Nephron progenitor cell (in vitro differentiated cells): Measurements from ENCODE around the gene FOLR3.
"Not testable (repeated sequence)": the region's sequence is repeated elsewhere in the genome, so short reads cannot be mapped to it uniquely, and the experiment has no call there.

Source experiments
- DNase-seq: peaks from one replicate; pipeline ENCODE4 v3.0.0; 2021
- H3K27ac Mint-ChIP-seq: 2 replicates; pipeline ENCODE4 v1.8.0; 2021; ENCODE audit warnings: mild to moderate bottlenecking, moderate library complexity, mixed read lengths
- H3K27me3 Mint-ChIP-seq: 2 replicates; pipeline ENCODE4 v1.8.0; 2021; ENCODE audit warnings: mild to moderate bottlenecking, low read depth, mixed read lengths; ENCODE audit not compliant: poor library complexity
- H3K36me3 Mint-ChIP-seq: 2 replicates; pipeline ENCODE4 v1.8.0; 2021; ENCODE audit warnings: low read depth, mixed read lengths
- H3K4me1 Mint-ChIP-seq: 2 replicates; pipeline ENCODE4 v1.8.0; 2021; ENCODE audit warnings: mixed read lengths
- H3K4me3 Mint-ChIP-seq: 2 replicates; pipeline ENCODE4 v1.8.0; 2021; ENCODE audit warnings: mild to moderate bottlenecking, moderate library complexity, mixed read lengths
- H3K9me3 Mint-ChIP-seq: 2 replicates; pipeline ENCODE4 v1.8.0; 2021; ENCODE audit warnings: mild to moderate bottlenecking, moderate library complexity, mixed read lengths
- TF ChIP-seq, protein P1 (sequence below): fragments of 200-600 bp; sonication (generic); IDR thresholded peaks from 2 replicates; pipeline ENCODE4 v1.5.0; 2021; ENCODE audit warnings: antibody characterized with exemption

Gene FOLR3

DNA sequence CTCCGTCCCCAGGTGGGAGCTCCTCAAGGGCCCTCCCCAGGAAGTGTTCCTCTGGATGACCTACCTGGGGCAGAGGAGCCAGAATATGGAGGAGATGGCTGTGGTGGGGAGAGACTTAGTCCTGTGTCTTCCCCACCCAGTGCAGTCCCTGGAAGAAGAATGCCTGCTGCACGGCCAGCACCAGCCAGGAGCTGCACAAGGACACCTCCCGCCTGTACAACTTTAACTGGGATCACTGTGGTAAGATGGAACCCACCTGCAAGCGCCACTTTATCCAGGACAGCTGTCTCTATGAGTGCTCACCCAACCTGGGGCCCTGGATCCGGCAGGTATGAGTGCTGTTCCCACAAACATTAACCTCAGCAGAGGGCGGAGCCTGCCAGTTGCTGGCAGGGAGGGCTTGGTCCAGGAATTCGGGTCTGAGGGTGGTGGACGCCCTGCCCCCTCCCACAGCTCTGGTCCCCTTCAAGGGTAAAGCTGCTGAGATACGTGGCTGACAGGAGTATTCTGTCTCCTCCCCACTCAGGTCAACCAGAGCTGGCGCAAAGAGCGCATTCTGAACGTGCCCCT, 3.4 kb downstream of the FOLR3 start:
- DNase-seq = no peak
- Mint-ChIP-seq H3K4me1 (no peaks in the 10 kb centered on the region), H3K27ac (no peak overlapping the region), H3K27me3 (peaks cover 28% of the 10 kb centered on the region), H3K36me3 (no peaks in the 10 kb centered on the region), H3K9me3 (no peaks in the 10 kb centered on the region), H3K4me3 (no peak overlapping the region)
- TF ChIP-seq, protein P1, sequence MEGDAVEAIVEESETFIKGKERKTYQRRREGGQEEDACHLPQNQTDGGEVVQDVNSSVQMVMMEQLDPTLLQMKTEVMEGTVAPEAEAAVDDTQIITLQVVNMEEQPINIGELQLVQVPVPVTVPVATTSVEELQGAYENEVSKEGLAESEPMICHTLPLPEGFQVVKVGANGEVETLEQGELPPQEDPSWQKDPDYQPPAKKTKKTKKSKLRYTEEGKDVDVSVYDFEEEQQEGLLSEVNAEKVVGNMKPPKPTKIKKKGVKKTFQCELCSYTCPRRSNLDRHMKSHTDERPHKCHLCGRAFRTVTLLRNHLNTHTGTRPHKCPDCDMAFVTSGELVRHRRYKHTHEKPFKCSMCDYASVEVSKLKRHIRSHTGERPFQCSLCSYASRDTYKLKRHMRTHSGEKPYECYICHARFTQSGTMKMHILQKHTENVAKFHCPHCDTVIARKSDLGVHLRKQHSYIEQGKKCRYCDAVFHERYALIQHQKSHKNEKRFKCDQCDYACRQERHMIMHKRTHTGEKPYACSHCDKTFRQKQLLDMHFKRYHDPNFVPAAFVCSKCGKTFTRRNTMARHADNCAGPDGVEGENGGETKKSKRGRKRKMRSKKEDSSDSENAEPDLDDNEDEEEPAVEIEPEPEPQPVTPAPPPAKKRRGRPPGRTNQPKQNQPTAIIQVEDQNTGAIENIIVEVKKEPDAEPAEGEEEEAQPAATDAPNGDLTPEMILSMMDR = no peak

DNA sequence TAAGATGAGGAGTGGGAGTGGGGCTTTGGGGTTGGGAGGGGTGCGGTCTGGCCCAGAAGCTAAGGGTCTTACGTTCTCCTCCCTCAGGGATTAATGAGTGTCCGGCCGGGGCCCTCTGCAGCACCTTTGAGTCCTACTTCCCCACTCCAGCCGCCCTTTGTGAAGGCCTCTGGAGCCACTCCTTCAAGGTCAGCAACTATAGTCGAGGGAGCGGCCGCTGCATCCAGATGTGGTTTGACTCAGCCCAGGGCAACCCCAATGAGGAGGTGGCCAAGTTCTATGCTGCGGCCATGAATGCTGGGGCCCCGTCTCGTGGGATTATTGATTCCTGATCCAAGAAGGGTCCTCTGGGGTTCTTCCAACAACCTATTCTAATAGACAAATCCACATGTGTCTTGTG, 4.0 kb downstream of the FOLR3 start:
- H3K36me3 Mint-ChIP-seq = no peaks in the 10 kb centered on the region
- H3K4me3 Mint-ChIP-seq = no peak overlapping the region
- no peaks in the 10 kb centered on the region for H3K4me1 Mint-ChIP-seq
- H3K27ac Mint-ChIP-seq = no peak overlapping the region
- TF ChIP-seq, protein P1 = no peak
- H3K9me3 Mint-ChIP-seq = no peaks in the 10 kb centered on the region
- H3K27me3 Mint-ChIP-seq = peaks cover 26% of the 10 kb centered on the region
- DNase-seq = no peak

DNA sequence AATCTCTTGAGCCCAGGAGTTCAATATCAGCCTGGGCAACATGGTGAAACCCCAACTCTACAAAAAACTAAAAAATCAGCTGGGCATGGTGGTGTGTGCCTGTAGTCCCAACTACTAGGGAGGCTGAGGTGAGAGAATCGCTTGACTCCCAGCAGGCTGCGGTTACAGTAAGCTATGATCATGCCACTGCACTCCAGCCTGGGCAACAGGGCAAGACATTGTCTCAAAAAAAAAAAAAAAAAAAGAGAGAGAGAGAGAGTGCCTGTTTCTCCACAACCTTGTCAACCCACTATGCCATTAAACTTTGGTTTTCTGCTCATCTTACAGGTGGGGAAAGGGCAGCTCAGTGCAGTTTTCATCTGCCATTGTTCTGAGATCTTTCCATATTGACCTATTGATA, 5.1 kb downstream of the FOLR3 start:
- Mint-ChIP-seq H3K9me3 (no peaks in the 10 kb centered on the region), H3K4me3 (no peak overlapping the region)
- DNase-seq = no peak

DNA sequence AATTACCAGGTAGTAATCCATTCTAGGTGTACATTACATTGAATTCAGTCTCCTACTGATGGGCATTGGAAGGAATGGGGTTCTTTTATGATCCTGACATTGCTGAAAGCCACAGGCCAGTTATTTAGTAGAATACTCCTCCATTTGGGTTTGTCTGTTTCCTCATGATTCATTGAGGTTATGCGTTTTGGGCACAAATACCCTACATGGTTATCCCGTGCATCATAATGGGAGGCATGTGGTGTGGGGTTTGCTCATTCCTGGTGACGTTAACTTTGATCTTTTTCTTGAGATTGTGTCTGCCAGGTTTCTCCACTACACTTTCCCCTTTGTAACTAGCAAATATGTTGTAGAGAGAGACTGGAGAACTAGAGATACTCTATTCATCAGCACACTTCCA, 5.5 kb downstream of the FOLR3 start:
- peaks cover 18% of the 10 kb centered on the region for H3K27me3 Mint-ChIP-seq

More for the DNA sequence above, 5.1 kb downstream of the FOLR3 start:
- Mint-ChIP-seq H3K4me1 (no peaks in the 10 kb centered on the region), H3K36me3 (no peaks in the 10 kb centered on the region), H3K27ac (no peak overlapping the region), H3K27me3 (peaks cover 21% of the 10 kb centered on the region)
- TF ChIP-seq, protein P1 = no peak

DNA sequence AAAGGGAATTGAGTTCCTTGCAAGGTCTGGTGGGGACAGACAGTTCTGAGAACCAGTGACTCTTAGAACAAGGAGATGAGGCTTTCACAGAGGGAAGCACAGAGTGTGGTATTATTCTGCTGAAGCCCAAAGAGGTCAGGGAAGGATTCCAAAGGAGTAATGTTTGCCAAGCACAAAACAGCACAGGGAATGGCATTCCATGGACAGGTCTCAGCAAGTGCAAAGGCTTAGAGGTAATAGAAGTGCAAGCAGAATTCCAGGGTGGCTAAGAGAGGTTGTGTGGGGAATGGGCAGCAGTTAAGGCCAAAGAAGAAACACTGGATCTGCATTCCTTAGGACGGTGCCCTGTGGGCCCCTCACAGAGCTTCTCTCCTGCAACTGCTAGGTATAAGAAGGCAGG, 6.6 kb downstream of the FOLR3 start:
- peaks cover 13% of the 10 kb centered on the region for H3K27me3 Mint-ChIP-seq
- DNase-seq, H3K9me3 Mint-ChIP-seq, H3K4me1 Mint-ChIP-seq, H3K27ac Mint-ChIP-seq, H3K4me3 Mint-ChIP-seq, H3K36me3 Mint-ChIP-seq: not testable (repeated sequence)

More for the DNA sequence above, 5.5 kb downstream of the FOLR3 start:
- H3K36me3 Mint-ChIP-seq = no peaks in the 10 kb centered on the region
- H3K9me3 Mint-ChIP-seq = no peaks in the 10 kb centered on the region
- no peaks in the 10 kb centered on the region for H3K4me1 Mint-ChIP-seq
- TF ChIP-seq, protein P1 = no peak
- H3K4me3 Mint-ChIP-seq = no peak overlapping the region
- H3K27ac Mint-ChIP-seq = no peak overlapping the region
- DNase-seq = no peak

DNA sequence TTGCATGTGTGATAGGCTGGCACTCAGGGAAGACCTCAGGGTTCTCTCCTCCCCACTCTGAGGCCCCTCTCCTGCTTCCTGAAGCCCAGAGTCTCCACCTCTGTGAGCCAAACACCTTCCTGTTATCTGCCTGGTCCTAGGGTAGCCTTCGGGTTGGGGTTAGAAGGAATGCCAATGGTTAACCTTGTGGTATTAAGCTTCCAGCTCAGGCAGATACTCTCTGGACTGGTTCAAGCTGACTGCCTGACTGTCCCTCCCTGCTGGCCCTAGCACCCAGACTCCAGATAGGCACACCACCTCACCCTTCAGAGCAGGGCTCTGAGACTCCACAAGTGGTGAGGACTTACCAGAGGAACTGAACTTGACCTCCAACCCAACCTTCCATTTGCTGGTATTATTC, 7.0 kb downstream of the FOLR3 start:
- H3K27me3 Mint-ChIP-seq = peaks cover 12% of the 10 kb centered on the region
- not testable (repeated sequence) for H3K9me3 Mint-ChIP-seq

DNA sequence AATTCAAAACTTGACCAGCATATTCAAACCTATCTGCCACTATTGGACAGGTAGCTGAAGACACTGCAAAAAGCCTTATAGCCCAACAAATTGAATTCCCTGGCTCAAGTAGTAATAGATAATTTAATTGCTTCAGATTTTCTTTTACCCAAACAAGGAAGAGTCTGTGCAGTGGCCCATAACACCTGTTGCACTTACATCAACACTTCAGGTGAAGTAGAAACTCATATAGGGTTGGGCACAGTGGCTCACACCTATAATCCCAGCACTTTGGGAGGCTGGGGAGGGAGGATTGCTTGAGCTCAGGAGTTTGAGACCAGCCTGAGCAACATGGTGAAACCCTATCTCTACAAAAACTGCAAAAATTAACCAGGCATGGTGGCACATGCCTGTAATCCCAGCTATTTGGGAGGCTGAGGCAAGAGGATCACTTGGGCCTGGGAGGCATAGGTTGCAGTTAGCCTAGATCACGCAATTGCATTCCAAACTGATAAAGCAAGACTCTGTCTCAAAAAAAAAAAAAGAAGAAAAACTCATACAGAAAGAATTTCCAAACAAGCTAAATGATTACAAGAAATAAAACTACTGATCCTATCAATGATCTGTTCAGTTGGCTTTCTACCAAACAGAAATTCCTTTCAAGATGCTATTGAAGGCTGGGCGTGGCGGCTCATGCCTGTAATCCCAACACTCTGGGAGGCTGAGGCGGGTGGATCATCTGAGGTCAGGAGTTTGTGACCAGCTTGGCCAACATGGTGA, 9.5 kb downstream of the FOLR3 start:
- peaks cover 12% of the 10 kb centered on the region for H3K27me3 Mint-ChIP-seq
- DNase-seq = no peak
- no peak overlapping the region for H3K4me3 Mint-ChIP-seq
- TF ChIP-seq, protein P1 = no peak
- H3K4me1 Mint-ChIP-seq = no peaks in the 10 kb centered on the region
- no peak overlapping the region for H3K27ac Mint-ChIP-seq
- no peaks in the 10 kb centered on the region for H3K36me3 Mint-ChIP-seq
- no peaks in the 10 kb centered on the region for H3K9me3 Mint-ChIP-seq

More for the DNA sequence above, 7.0 kb downstream of the FOLR3 start:
- not testable (repeated sequence) for H3K4me3 Mint-ChIP-seq, DNase-seq, H3K27ac Mint-ChIP-seq, H3K4me1 Mint-ChIP-seq, H3K36me3 Mint-ChIP-seq
